ENCODE results near the gene ESD. TPM values are rescaled to one million over a fixed set of nuclear protein-coding genes. Genes with fewer than 3 reads are reported as not detected.

ESD gene
- total RNA-seq, 1 experiment from 2014 or later = 68.3 TPM

DNA sequence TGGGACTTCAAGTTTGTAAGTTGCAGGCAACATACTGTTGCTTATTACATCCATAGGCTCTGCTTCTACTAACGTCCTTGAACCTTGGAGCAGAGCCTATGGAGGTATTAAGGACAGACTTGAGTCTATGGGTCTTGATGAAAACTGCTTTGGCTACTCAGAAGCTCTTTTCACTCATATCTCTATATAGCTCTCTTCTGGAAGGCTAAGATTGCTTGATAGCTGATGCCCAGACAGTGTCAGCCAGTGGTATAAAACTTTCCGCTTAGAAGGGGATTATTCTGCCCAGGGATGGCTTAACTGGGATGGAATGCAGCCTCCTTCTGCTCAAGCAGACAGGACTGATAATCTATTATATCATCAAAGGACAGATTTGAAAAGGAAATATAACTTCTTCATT lies 25.6 kb upstream of the ESD start:
- Histone ChIP-seq H3K27me3 (ENCODE audit: control insufficient read depth, insufficient read depth, low read length) (no peaks in the 10 kb centered on the region; the same call in 1 of the 2 replicates), H3K9me3 (ENCODE audit: control insufficient read depth, insufficient read depth, low read depth, low read length) (no peaks in the 10 kb centered on the region), H3K27ac (ENCODE audit: low read length) (no peak overlapping the region), H3K4me3 (ENCODE audit: low read depth in 2 of 2, low read length in 2 of 2) (no peak overlapping the region), H3K4me1 (ENCODE audit: control insufficient read depth, insufficient read depth, low read length) (no peaks in the 10 kb centered on the region), H3K36me3 (ENCODE audit: control insufficient read depth, insufficient read depth, low read length) (no peaks in the 10 kb centered on the region)
- ATAC-seq (no peak), DNase-seq (ENCODE audit: low read depth, low spot score) (no peak)
- POLR2A ChIA-PET = no interaction called here
- intact Hi-C loops (cut with micrococcal nuclease; ENCODE audit: unreplicated experiment) = no loop called here
- in situ Hi-C loops (cut with HindIII; ENCODE audit: low pct_unique_long_range_greater_than_20kb, low sequenced_read_pairs) = no loop called here
- TF ChIP-seq TCF7L2 (IDR thresholded peaks at IDR 0.05; ENCODE audit: low read depth, low read length) (no peak), REST (IDR thresholded peaks at IDR 0.05; ENCODE audit: insufficient read depth in 1 of 2, low read depth in 2 of 2, low read length in 1 of 2) (no peak), POLR2AphosphoS5 (IDR thresholded peaks at IDR 0.05; ENCODE audit: low read depth, low read length) (no peak), CTCF (IDR thresholded peaks at IDR 0.05) (no peak), SIN3A (IDR thresholded peaks at IDR 0.05; ENCODE audit: borderline replicate concordance, insufficient read depth, low read depth, low read length) (no peak)
- CTCF ChIA-PET = no interaction called here
- BruUV-seq (replicated peaks) = no TSS peak

DNA sequence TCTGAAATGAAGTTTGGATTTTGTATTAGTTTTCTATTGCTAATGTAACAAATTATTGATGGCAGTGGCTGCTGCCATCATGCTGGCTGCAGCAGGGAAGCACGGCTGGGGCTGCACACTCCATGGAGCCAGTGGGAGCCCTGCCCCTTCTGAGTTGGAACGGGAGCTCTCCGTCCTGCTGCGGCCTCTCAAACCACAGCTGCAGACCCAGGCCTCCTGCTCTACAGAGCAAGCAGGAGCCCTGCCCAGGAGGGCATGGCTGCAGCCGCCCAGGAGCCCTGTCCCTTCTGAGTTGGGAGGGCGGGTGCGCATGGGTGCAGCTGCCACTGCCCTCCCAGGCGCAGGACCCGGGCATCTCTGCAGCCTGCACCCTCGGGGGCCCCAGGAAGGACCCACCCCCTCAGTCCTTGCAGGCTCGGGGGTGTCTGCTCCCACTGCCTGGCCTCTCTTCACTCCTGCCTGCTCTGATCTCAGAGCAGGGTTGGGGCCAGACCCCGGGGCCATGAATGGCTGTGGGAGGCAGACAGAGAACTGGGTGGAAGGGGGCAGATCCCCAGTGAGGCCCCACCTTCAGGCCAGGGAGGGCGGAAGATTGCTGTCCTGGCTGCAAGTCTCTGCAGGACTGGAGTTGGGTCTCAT lies 21.0 kb upstream of the ESD start:
- H3K9me3 ChIP-seq (ENCODE audit: control insufficient read depth, insufficient read depth, low read depth, low read length) = no peaks in the 10 kb centered on the region
- ChIA-PET POLR2A (no interaction called here), CTCF (no interaction called here)
- no peak for DNase-seq (ENCODE audit: low read depth, low spot score)
- H3K27ac ChIP-seq (ENCODE audit: low read length) = no peak overlapping the region
- no peaks in the 10 kb centered on the region for H3K36me3 ChIP-seq (ENCODE audit: control insufficient read depth, insufficient read depth, low read length)
- no TSS peak for BruUV-seq (replicated peaks)
- ATAC-seq = no peak
- no peak overlapping the region for H3K4me3 ChIP-seq (ENCODE audit: low read depth in 2 of 2, low read length in 2 of 2)
- no peaks in the 10 kb centered on the region for H3K4me1 ChIP-seq (ENCODE audit: control insufficient read depth, insufficient read depth, low read length)
- H3K27me3 ChIP-seq (ENCODE audit: control insufficient read depth, insufficient read depth, low read length) = no peaks in the 10 kb centered on the region; the same call in 1 of the 2 replicates
- intact Hi-C loops (cut with micrococcal nuclease; ENCODE audit: unreplicated experiment) (no loop called here), in situ Hi-C loops (cut with HindIII; ENCODE audit: low pct_unique_long_range_greater_than_20kb, low sequenced_read_pairs) (no loop called here)
- TF ChIP-seq TCF7L2 (IDR thresholded peaks at IDR 0.05; ENCODE audit: low read depth, low read length) (no peak), POLR2AphosphoS5 (IDR thresholded peaks at IDR 0.05; ENCODE audit: low read depth, low read length) (no peak), CTCF (IDR thresholded peaks at IDR 0.05) (no peak), REST (IDR thresholded peaks at IDR 0.05; ENCODE audit: insufficient read depth in 1 of 2, low read depth in 2 of 2, low read length in 1 of 2) (no peak), SIN3A (IDR thresholded peaks at IDR 0.05; ENCODE audit: borderline replicate concordance, insufficient read depth, low read depth, low read length) (no peak)
